ENCODE measurements around the gene CCNL2. TPM values are rescaled to one million over a fixed set of nuclear protein-coding genes. Genes with fewer than 3 reads are reported as not detected.

CCNL2 gene
- total RNA-seq, 1 experiment from 2014 or later, result 173 TPM

DNA sequence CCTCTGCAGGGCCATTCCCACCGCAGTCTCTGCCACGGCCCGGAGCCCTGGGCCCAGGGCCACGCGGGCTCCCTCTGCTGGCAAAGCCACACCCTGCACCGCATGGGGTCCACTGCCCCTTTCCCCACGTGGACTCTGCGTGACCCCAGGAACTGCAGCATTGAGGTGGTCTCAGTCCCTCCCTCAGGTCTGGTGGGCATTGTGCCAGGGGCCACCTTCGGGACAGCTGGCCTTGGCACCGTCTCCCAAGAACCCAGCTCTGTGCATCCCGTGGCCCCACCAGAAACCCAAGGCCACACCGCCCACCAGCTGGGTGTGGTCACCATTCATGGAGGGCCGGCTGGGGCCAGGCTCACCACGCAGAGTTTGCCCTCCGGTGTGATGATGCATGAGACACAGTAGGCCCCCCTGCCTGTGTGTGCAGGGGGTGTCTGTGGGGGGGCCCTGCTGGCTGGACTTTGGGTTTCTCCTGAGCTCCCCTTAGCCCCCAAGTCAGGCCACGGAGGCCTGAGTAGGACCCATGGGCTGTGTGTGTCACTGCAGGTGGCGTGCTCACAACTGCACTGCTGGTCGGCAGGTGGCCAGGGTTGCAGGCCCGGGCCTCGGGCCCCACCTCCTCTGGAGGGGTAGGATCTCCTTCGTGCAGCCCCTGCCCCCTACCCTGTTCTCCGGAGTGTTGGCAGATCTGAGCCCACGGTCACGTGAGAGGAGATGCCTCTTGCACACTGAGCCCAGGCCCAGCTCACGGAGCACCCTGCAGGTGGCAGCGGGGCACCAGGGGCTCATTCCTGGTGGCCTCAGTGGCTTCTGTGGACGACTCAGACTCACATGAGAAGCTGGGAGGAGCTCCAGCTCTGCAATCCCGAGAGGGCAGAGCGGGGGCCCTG, 42.1 kb upstream of the CCNL2 start:
- Histone ChIP-seq H3K4ac (ENCODE audit: low read depth, low read length) (no peak overlapping the region), H2AK5ac (ENCODE audit: insufficient read length, low read length) (no peak overlapping the region), H2BK120ac (ENCODE audit: low read depth, low read length, poor library complexity, severe bottlenecking) (no peak overlapping the region), H2BK20ac (ENCODE audit: low read depth, low read length, poor library complexity, severe bottlenecking) (no peak overlapping the region), H3K18ac (ENCODE audit: insufficient read length, low read depth, low read length) (no peak overlapping the region), H4K5ac (ENCODE audit: insufficient read length, low read depth, low read length) (no peak overlapping the region), H3K79me2 (ENCODE audit: insufficient read depth, low read length) (peaks cover 2% of the 10 kb centered on the region; the same call in 1 of the 2 replicates), H3K9me3 (ENCODE audit: control insufficient read depth, low read depth, low read length) (no peaks in the 10 kb centered on the region), H3K27ac (ENCODE audit: insufficient read length, low read depth, low read length) (no peak overlapping the region), H3K14ac (ENCODE audit: insufficient read depth, low read length) (no peak overlapping the region), H3K23ac (ENCODE audit: insufficient read length, low read depth, low read length) (no peak overlapping the region), H3K79me1 (ENCODE audit: insufficient read depth, low read depth, low read length, poor library complexity, severe bottlenecking) (no peaks in the 10 kb centered on the region), H3K56ac (ENCODE audit: insufficient read length, low read depth, low read length) (no peak overlapping the region), H4K8ac (replicated peaks; ENCODE audit: insufficient read length, low read depth, low read length) (no peak overlapping the region), H4K91ac (ENCODE audit: insufficient read length, low read depth, low read length) (no peak overlapping the region), H2BK5ac (ENCODE audit: insufficient read length, low read length) (no peak overlapping the region), H2AFZ (ENCODE audit: low read length) (no peak overlapping the region), H3K4me1 (ENCODE audit: insufficient read depth, low read length) (no peaks in the 10 kb centered on the region; the same call in 1 of the 2 replicates), H3K23me2 (ENCODE audit: insufficient read length, low read depth, low read length, poor library complexity, severe bottlenecking) (peaks cover 3% of the 10 kb centered on the region), H3T11ph (ENCODE audit: low read length) (no peak overlapping the region), H3K4me2 (ENCODE audit: insufficient read depth, insufficient read length, low read length) (no peak overlapping the region), H3K27me3 (ENCODE audit: insufficient read depth, low read length) (no peaks in the 10 kb centered on the region), H4K20me1 (ENCODE audit: control insufficient read depth, insufficient read depth, insufficient read length) (no peaks in the 10 kb centered on the region), H2BK12ac (ENCODE audit: insufficient read length, low read depth, low read length) (no peak overlapping the region), H2BK15ac (ENCODE audit: low read depth, low read length) (no peak overlapping the region), H3K9ac (ENCODE audit: extremely low read depth, insufficient read length, low read length) (no peak overlapping the region)
- Mint-ChIP-seq H3K36me3 (ENCODE audit: insufficient read depth in 1 of 3, low read depth in 3 of 3) (peaks cover 0 to 9% (median 3%) of the 10 kb centered on the region in 3 experiments; a peak in 4 of 7 replicates), H3K4me1 (peaks cover 6 to 7% of the 10 kb centered on the region in 2 experiments), H3K4me3 (no peak overlapping the region), H3K9me3 (no peaks in the 10 kb centered on the region), H3K27me3 (ENCODE audit: low read depth) (no peaks in the 10 kb centered on the region), H3K27ac (no peak overlapping the region; a peak in 1 of 7 replicates)
- TF ChIP-seq, protein P1, sequence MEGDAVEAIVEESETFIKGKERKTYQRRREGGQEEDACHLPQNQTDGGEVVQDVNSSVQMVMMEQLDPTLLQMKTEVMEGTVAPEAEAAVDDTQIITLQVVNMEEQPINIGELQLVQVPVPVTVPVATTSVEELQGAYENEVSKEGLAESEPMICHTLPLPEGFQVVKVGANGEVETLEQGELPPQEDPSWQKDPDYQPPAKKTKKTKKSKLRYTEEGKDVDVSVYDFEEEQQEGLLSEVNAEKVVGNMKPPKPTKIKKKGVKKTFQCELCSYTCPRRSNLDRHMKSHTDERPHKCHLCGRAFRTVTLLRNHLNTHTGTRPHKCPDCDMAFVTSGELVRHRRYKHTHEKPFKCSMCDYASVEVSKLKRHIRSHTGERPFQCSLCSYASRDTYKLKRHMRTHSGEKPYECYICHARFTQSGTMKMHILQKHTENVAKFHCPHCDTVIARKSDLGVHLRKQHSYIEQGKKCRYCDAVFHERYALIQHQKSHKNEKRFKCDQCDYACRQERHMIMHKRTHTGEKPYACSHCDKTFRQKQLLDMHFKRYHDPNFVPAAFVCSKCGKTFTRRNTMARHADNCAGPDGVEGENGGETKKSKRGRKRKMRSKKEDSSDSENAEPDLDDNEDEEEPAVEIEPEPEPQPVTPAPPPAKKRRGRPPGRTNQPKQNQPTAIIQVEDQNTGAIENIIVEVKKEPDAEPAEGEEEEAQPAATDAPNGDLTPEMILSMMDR (conservative IDR thresholded peaks at IDR 0.05), result peak; percentile 79
- DNase-seq, result no peak
- no CpG with 5 or more reads among the region's 29 CpGs for WGBS (ENCODE audit: extremely low coverage, insufficient read length, low lambda C conversion rate)
